ENCODE data around the gene RPL27A.

RPL27A gene

DNA sequence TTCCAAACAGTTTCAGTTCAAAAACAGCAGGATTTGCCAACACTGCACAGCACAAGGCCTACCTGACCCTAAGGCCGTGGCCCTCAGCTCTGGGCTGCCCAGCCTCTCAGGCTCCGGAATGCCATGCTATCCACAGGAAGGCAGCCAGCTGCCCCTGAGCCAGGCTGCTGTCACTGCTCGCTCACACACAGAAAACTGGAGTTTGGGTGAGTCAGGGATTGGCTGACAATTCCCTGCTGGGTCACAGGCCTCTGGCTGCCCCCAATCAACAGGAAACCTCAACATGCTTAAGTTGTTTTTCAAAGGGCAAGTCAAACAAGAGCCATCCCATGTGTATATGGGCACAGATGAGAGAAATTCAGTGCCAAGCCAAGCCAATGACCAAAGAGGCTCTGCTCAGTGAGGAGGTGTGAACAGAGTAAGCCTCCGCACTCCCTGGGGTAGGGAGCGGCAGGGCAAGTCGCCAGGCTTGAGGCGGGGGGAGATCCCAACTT is 50.2 kb downstream of the RPL27A start:
- Histone ChIP-seq H3K23ac (ENCODE audit: low read length) (no peak overlapping the region), H3K14ac (ENCODE audit: low read length) (no peak overlapping the region), H3K4me2 (ENCODE audit: low read length) (no peak overlapping the region), H3K4me1 (ENCODE audit: control insufficient read depth in 1 of 2, insufficient read depth in 2 of 2, low read length in 2 of 2) (peaks cover 3 to 6% of the 10 kb centered on the region in 2 experiments), H2AFZ (ENCODE audit: insufficient read depth, low read length, poor library complexity) (no peak overlapping the region), H2BK12ac (ENCODE audit: low read length) (no peak overlapping the region), H3K18ac (ENCODE audit: low read length) (no peak overlapping the region), H3K79me1 (ENCODE audit: low read length) (peaks cover 2% of the 10 kb centered on the region), H3K4me3 (ENCODE audit: low read depth, low read length) (no peak overlapping the region), H3K9ac (ENCODE audit: low read length) (no peak overlapping the region), H3K9me3 (ENCODE audit: insufficient read depth, low read depth, low read length) (no peaks in the 10 kb centered on the region), H2BK120ac (ENCODE audit: insufficient read depth, low read length, poor library complexity) (no peak overlapping the region), H3K4ac (ENCODE audit: low read depth, low read length) (no peak overlapping the region), H4K12ac (ENCODE audit: low read depth, low read length) (no peak overlapping the region), H3K36me3 (ENCODE audit: control insufficient read depth in 1 of 2, insufficient read depth in 2 of 2, low read length in 2 of 2) (peaks cover 11 to 14% of the 10 kb centered on the region in 2 experiments), H4K8ac (ENCODE audit: low read depth, low read length) (no peak overlapping the region), H3K27ac (ENCODE audit: low read depth, low read length) (no peak overlapping the region), H3K27me3 (ENCODE audit: insufficient read depth, low read length) (no peaks in the 10 kb centered on the region), H3K79me2 (ENCODE audit: control insufficient read depth, insufficient read depth, low read length, poor library complexity) (no peaks in the 10 kb centered on the region), H4K91ac (ENCODE audit: low read depth, low read length) (no peak overlapping the region), H2BK5ac (ENCODE audit: low read depth, low read length, poor library complexity) (no peak overlapping the region), H2AK5ac (ENCODE audit: low read length) (no peak overlapping the region)
- no CpG with 5 or more reads among the region's 7 CpGs for WGBS (ENCODE audit: extremely low coverage, insufficient coverage, insufficient read length)
- no peak for DNase-seq

DNA sequence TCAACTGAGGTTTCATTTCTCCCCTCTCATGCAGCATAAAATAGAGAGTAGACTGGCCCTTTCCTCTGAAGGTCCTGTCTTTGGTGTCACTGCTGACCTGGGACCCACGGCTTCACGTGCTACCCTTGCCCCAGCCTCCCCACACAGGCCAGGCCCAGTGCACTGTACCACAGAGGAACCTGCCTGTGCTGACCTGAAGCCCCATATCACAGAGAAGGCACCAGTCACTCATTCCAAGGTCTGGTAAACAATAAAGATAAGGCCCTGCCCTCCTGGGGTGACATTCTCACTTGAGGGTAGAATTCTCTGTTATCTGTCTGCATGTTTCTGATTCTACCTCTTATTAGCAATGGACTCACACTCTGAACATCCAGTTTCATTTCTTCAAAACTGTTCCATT is 51.3 kb downstream of the RPL27A start:
- Histone ChIP-seq H3K4me2 (ENCODE audit: low read length) (no peak overlapping the region), H4K91ac (ENCODE audit: low read depth, low read length) (no peak overlapping the region), H3K27ac (ENCODE audit: low read depth, low read length) (no peak overlapping the region), H2AFZ (ENCODE audit: insufficient read depth, low read length, poor library complexity) (no peak overlapping the region), H3K23ac (ENCODE audit: low read length) (no peak overlapping the region), H2BK120ac (ENCODE audit: insufficient read depth, low read length, poor library complexity) (no peak overlapping the region), H2BK12ac (ENCODE audit: low read length) (no peak overlapping the region), H3K36me3 (ENCODE audit: control insufficient read depth in 1 of 2, insufficient read depth in 2 of 2, low read length in 2 of 2) (peaks cover 11 to 14% of the 10 kb centered on the region in 2 experiments), H3K27me3 (ENCODE audit: insufficient read depth, low read length) (no peaks in the 10 kb centered on the region), H3K18ac (ENCODE audit: low read length) (no peak overlapping the region), H2BK5ac (ENCODE audit: low read depth, low read length, poor library complexity) (no peak overlapping the region), H3K79me2 (ENCODE audit: control insufficient read depth, insufficient read depth, low read length, poor library complexity) (no peaks in the 10 kb centered on the region), H2AK5ac (ENCODE audit: low read length) (no peak overlapping the region), H3K9me3 (ENCODE audit: insufficient read depth, low read depth, low read length) (no peaks in the 10 kb centered on the region), H3K4me1 (ENCODE audit: control insufficient read depth in 1 of 2, insufficient read depth in 2 of 2, low read length in 2 of 2) (peaks cover 3 to 6% of the 10 kb centered on the region in 2 experiments), H3K4me3 (ENCODE audit: low read depth, low read length) (no peak overlapping the region), H4K12ac (ENCODE audit: low read depth, low read length) (no peak overlapping the region), H3K9ac (ENCODE audit: low read length) (no peak overlapping the region), H3K79me1 (ENCODE audit: low read length) (peaks cover 2% of the 10 kb centered on the region), H4K8ac (ENCODE audit: low read depth, low read length) (no peak overlapping the region), H3K4ac (ENCODE audit: low read depth, low read length) (no peak overlapping the region), H3K14ac (ENCODE audit: low read length) (no peak overlapping the region)
- no peak for DNase-seq
- WGBS (ENCODE audit: extremely low coverage, insufficient coverage, insufficient read length) = no CpG with 5 or more reads among the region's 2 CpGs

DNA sequence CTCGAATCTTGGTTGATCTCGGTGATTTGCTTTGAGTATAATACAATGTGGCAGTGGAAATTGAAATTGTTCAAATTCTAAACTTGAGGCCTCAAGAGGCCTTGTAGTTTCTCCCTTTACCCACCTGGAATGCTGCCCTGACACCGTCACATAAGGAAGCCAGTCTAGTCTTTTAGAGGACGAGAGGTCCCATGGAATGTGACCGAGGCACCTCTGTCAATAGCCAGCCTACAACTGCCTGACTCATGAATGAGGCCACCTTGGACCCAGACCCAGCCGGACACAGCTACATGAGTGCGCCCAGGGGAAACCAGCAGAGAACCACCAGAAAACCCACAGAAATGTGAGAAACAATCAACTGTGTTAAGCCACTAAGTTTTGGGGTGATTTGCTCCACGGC is 52.5 kb downstream of the RPL27A start:
- no peaks in the 10 kb centered on the region for H3K79me2 ChIP-seq (ENCODE audit: control insufficient read depth, insufficient read depth, low read length, poor library complexity)
- H3K23ac ChIP-seq (ENCODE audit: low read length) = no peak overlapping the region
- no peak overlapping the region for H3K27ac ChIP-seq (ENCODE audit: low read depth, low read length)
- H2BK12ac ChIP-seq (ENCODE audit: low read length) = no peak overlapping the region
- H3K4ac ChIP-seq (ENCODE audit: low read depth, low read length) = no peak overlapping the region
- DNase-seq = no peak
- no peak overlapping the region for H2AK5ac ChIP-seq (ENCODE audit: low read length)
- WGBS (ENCODE audit: extremely low coverage, insufficient coverage, insufficient read length) = no CpG with 5 or more reads among the region's 8 CpGs
- no peak overlapping the region for H3K14ac ChIP-seq (ENCODE audit: low read length)
- H3K9me3 ChIP-seq (ENCODE audit: insufficient read depth, low read depth, low read length) = no peaks in the 10 kb centered on the region
- H3K4me1 ChIP-seq (ENCODE audit: control insufficient read depth in 1 of 2, insufficient read depth in 2 of 2, low read length in 2 of 2) = peaks cover 3 to 6% of the 10 kb centered on the region in 2 experiments
- H3K27me3 ChIP-seq (ENCODE audit: insufficient read depth, low read length) = no peaks in the 10 kb centered on the region
- H3K18ac ChIP-seq (ENCODE audit: low read length) = no peak overlapping the region
- H2BK5ac ChIP-seq (ENCODE audit: low read depth, low read length, poor library complexity) = no peak overlapping the region
- no peak overlapping the region for H3K4me2 ChIP-seq (ENCODE audit: low read length)
- no peak overlapping the region for H2AFZ ChIP-seq (ENCODE audit: insufficient read depth, low read length, poor library complexity)
- no peak overlapping the region for H2BK120ac ChIP-seq (ENCODE audit: insufficient read depth, low read length, poor library complexity)
- peaks cover 2% of the 10 kb centered on the region for H3K79me1 ChIP-seq (ENCODE audit: low read length)
- H4K91ac ChIP-seq (ENCODE audit: low read depth, low read length) = no peak overlapping the region
- H3K4me3 ChIP-seq (ENCODE audit: low read depth, low read length) = no peak overlapping the region
- peaks cover 7 to 10% of the 10 kb centered on the region in 2 experiments for H3K36me3 ChIP-seq (ENCODE audit: control insufficient read depth in 1 of 2, insufficient read depth in 2 of 2, low read length in 2 of 2)
- no peak overlapping the region for H3K9ac ChIP-seq (ENCODE audit: low read length)
- H4K8ac ChIP-seq (ENCODE audit: low read depth, low read length) = no peak overlapping the region
- H4K12ac ChIP-seq (ENCODE audit: low read depth, low read length) = no peak overlapping the region

DNA sequence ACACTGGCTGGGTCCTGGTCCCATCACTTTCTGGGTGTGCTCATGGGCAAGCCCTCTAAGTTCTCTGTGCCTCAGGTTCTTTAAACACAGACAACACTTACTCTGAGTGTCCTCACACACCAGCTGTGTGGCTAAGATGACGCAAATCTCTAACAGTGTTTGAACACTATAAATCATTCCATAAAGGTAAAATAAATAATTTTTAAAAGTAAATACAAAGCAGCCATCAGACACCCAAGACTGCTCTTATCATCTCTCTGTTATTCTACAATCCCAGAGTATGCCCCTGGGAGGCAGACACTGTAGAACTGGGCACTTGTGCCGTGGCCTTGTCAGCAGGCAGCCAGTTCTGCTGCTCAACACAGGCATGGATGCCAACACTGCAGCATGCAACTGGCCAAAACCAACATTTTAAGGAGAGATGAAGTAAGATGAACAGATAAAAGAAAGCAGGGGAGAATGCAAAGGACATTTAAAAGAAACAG is 56.8 kb downstream of the RPL27A start:
- Histone ChIP-seq H3K79me1 (ENCODE audit: low read length) (no peaks in the 10 kb centered on the region), H3K36me3 (ENCODE audit: control insufficient read depth in 1 of 2, insufficient read depth in 2 of 2, low read length in 2 of 2) (peaks cover 0 to 2% of the 10 kb centered on the region in 2 experiments), H3K9me3 (ENCODE audit: insufficient read depth, low read depth, low read length) (no peaks in the 10 kb centered on the region), H3K4ac (ENCODE audit: low read depth, low read length) (no peak overlapping the region), H2BK120ac (ENCODE audit: insufficient read depth, low read length, poor library complexity) (no peak overlapping the region), H3K9ac (ENCODE audit: low read length) (no peak overlapping the region), H4K91ac (ENCODE audit: low read depth, low read length) (no peak overlapping the region), H3K18ac (ENCODE audit: low read length) (no peak overlapping the region), H3K27ac (ENCODE audit: low read depth, low read length) (no peak overlapping the region), H3K4me2 (ENCODE audit: low read length) (no peak overlapping the region), H3K23ac (ENCODE audit: low read length) (no peak overlapping the region), H2BK12ac (ENCODE audit: low read length) (no peak overlapping the region), H4K8ac (ENCODE audit: low read depth, low read length) (no peak overlapping the region), H2BK5ac (ENCODE audit: low read depth, low read length, poor library complexity) (no peak overlapping the region), H3K14ac (ENCODE audit: low read length) (no peak overlapping the region), H3K79me2 (ENCODE audit: control insufficient read depth, insufficient read depth, low read length, poor library complexity) (no peaks in the 10 kb centered on the region), H3K4me3 (ENCODE audit: low read depth, low read length) (no peak overlapping the region), H2AK5ac (ENCODE audit: low read length) (no peak overlapping the region), H3K4me1 (ENCODE audit: control insufficient read depth in 1 of 2, insufficient read depth in 2 of 2, low read length in 2 of 2) (peaks cover 0 to 3% of the 10 kb centered on the region in 2 experiments), H3K27me3 (ENCODE audit: insufficient read depth, low read length) (no peaks in the 10 kb centered on the region), H2AFZ (ENCODE audit: insufficient read depth, low read length, poor library complexity) (no peak overlapping the region), H4K12ac (ENCODE audit: low read depth, low read length) (no peak overlapping the region)
- DNase-seq = no peak
- no CpG with 5 or more reads among the region's 2 CpGs for whole genome bisulfite sequencing (ENCODE audit: extremely low coverage, insufficient coverage, insufficient read length)
